AG04449 (cell line): ENCODE results near the gene C2orf76.
A peak's percentile ranks its signal among the peaks of the same experiment; 100 is the strongest.

Experiments
- CTCF ChIA-PET: fragments of 350-600 bp; formaldehyde crosslinking; extraction: SDS; loops from one replicate; lab custom pipeline; 2021; ENCODE audit warnings: antibody characterized with exemption; lab: Yijun Ruan, JAX
- POLR2A ChIA-PET: fragments of 400-600, 350-600 bp; formaldehyde crosslinking; extraction: SDS; loops from one replicate; lab custom pipeline; 2020; ENCODE audit warnings: antibody characterized with exemption, inconsistent platforms; lab: Yijun Ruan, JAX
- DNase-seq: peaks from one replicate; pipeline ENCODE4 v3.0.0-alpha.2; 2010; ENCODE audit warnings: low read depth, low spot score
- H3K4me3 ChIP-seq: 2 replicates; pipeline ENCODE4 v1.5.1; 2011; ENCODE audit warnings: low read depth, mild to moderate bottlenecking, control low read depth, low read length
- TF ChIP-seq, protein P1 (sequence below): IDR thresholded peaks from one replicate; pipeline ENCODE4 v1.5.1; 2011; ENCODE audit warnings: mild to moderate bottlenecking, moderate library complexity, low read length, control low read depth, inconsistent platforms; ENCODE audit not compliant: insufficient read depth; ENCODE audit errors: missing control alignments

The C2orf76 gene

DNA sequence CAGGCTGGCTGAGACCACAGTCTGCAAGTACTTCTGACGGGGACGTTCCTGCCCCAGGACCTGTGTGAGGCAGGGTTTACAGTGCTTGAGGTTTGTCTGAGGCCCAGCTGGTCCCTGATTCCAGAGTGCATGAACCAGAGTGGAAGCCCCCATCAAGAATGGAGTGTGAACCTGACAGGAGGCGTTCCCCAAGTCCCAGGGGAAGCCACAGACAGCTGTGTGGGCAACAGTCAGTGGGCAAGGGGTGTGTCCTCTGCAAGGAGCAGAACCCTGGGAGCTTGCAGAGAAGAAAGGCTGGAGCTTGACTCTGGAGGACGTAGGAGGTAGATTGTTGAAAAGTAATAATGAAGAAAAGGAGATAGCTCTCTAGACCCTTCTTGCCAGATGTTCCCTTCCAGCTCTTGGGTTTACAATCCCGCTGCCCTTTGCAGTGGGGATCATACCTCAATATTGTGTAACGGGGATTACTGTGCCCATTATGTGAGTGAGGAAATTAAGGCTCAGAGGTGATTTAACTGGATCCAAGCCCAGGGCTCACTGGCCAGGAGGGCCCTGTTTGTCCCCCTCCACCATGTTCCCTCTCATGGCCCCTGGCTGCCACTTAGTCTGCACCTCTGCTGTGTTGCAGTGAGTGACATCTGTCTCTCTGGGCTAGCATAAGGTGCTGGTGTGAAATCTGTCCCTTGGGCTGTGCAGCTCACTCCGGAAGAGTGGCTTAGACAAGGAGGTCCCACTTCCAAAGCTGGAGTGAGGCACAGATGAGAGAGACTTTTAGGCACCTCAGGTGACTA is 6.3 kb upstream of the C2orf76 start:
- POLR2A ChIA-PET, result interaction anchor here (0.6 kb wide), 1 partner anchor 105 kb away, joined by 3 read pairs; no protein-coding TSS in a partner anchor
- DNase-seq, result no peak
- H3K4me3 ChIP-seq, result no peak overlapping the region
- TF ChIP-seq, protein P1, sequence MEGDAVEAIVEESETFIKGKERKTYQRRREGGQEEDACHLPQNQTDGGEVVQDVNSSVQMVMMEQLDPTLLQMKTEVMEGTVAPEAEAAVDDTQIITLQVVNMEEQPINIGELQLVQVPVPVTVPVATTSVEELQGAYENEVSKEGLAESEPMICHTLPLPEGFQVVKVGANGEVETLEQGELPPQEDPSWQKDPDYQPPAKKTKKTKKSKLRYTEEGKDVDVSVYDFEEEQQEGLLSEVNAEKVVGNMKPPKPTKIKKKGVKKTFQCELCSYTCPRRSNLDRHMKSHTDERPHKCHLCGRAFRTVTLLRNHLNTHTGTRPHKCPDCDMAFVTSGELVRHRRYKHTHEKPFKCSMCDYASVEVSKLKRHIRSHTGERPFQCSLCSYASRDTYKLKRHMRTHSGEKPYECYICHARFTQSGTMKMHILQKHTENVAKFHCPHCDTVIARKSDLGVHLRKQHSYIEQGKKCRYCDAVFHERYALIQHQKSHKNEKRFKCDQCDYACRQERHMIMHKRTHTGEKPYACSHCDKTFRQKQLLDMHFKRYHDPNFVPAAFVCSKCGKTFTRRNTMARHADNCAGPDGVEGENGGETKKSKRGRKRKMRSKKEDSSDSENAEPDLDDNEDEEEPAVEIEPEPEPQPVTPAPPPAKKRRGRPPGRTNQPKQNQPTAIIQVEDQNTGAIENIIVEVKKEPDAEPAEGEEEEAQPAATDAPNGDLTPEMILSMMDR, result no peak
- CTCF ChIA-PET, result no interaction called here

DNA sequence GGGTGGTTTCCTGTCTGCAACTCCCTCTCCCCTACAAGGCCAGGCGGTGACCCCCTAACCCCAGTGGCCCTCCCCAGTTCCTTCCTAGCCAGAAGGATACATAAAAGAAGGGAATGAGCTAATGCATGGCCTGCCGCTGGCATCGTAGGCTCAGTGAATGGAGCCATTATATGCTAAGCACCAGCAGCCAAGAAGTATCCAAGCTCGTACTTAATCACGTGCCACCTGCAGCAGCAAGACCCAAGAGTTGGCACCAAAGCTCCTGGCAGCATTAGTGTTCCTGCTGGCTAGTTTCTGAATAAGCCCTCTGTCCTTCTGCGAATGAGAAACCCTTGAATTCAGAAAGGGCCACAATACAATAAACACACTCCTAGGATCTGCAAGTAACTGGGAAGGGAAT is 4.5 kb upstream of the C2orf76 start:
- no peak for DNase-seq
- ChIA-PET CTCF (interaction anchor here (0.9 kb wide), 1 partner anchor 9 kb away, joined by 3 read pairs; no protein-coding TSS in a partner anchor), POLR2A (no interaction called here)
- H3K4me3 ChIP-seq, result no peak overlapping the region
- TF ChIP-seq, protein P1, result no peak

DNA sequence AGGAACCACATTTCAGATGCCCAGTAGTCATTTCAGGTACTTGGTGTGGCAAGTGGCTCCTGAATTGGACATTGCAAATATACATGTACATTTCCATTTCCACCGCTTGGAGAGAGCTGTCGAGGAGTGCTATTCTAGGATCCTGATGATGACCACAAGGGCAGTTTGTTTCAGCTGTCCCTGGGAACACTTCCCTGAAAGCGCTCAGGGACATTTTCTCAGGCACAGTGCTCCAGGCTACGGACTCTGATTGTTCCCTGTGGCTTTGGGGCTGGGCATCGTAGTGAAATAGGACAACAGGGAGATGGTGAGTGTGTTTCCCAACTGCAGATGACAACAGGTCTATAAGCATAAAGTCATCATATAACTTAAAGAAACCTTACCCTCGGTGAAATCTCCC is 3.2 kb upstream of the C2orf76 start:
- TF ChIP-seq, protein P1, result no peak
- no peak for DNase-seq
- CTCF ChIA-PET, result no interaction called here
- POLR2A ChIA-PET, result no interaction called here
- no peak overlapping the region for H3K4me3 ChIP-seq

DNA sequence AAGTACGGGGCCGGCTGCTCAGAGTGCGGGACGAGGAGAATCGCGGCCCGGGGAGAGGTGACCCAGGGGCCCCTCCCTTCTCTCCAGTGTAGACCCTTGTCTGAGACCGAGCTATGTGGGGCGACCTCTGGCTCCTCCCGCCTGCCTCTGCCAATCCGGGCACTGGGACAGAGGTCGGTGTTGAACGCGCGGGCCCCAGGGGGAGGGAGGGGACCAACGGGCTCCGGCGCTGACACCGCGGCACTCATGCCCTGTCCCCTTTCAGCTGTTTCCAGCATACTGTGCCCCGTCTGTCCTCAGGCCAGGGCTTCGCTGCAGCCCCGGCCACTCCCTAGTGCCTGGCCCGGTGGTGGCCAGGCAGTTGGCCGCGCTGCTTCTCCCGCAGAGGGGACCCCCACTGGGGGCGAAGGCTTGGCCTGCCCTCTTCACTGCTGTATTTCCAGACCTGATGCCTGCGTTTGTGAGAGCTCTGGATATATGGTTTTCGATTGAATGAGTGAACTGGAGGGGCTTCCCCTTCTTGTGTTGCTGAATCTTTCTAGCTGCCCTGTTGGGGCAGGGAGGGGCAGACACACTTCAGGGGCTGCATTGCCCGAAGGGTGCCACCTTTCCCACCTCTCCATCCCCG is 952 bp upstream of the C2orf76 start:
- TF ChIP-seq, protein P1, result no peak
- peak overlapping the region; percentile 97 for H3K4me3 ChIP-seq
- POLR2A ChIA-PET, result interaction anchor here (0.6 to 1.0 kb wide), 2 partner anchors 16 to 137 kb away, joined by 3 to 4 read pairs; no protein-coding TSS in a partner anchor
- CTCF ChIA-PET, result interaction anchor here (1.2 to 1.5 kb wide), 2 partner anchors 17 to 486 kb away, joined by 3 read pairs; no protein-coding TSS in a partner anchor
- no peak for DNase-seq

DNA sequence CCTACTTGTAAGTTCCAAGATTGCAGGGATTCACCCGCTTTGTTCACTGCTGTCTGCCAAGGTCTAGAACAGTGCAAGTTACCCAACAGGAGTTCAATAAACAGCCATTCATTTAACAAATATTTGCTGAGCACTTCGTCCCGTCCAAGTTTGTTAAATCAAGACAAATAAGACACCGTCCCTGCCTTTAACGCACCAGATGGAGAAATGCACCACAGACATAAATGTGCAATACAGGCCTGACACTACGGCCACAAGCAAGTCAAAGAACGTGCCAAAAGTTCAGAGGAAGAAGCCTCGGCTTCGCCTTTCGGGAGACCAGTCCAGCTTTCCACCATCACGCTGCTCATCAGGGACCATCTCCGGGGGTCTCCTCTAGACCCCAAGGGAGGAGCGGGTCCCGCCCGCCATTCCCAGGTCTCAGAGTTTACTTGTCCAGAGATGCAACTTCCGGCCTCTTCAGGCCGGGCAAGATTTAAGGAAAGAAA is 429 bp downstream of the C2orf76 start:
- H3K4me3 ChIP-seq, result peak overlapping the region; percentile 97
- TF ChIP-seq, protein P1, result no peak
- ChIA-PET CTCF (interaction anchor here (1.2 kb wide), 1 partner anchor 18 kb away, joined by 3 read pairs; no protein-coding TSS in a partner anchor), POLR2A (interaction anchor here (0.7 to 1.0 kb wide), 6 partner anchors 11 to 76 kb away, joined by 3 to 4 read pairs (median 4); no protein-coding TSS in a partner anchor)
- DNase-seq, result no peak

GRCh38 chr2:119365436-119365835 is 1.2 kb downstream of the C2orf76 start:
- DNase-seq, result no peak
- TF ChIP-seq, protein P1, result no peak
- peak overlapping the region; percentile 97 for H3K4me3 ChIP-seq
- ChIA-PET POLR2A (no interaction called here), CTCF (no interaction called here)
